HG03442 (cell line): ENCODE results near the gene VANGL2.
A peak's percentile ranks its signal among the peaks of the same experiment; 100 is the strongest.

Experiments
- ATAC-seq: cut with Tn5 transposase; IDR thresholded peaks from one replicate; pipeline ENCODE4 v1.9.1; 2021; ENCODE audit warnings: mild to moderate bottlenecking, moderate library complexity; ENCODE audit not compliant: unreplicated experiment

Gene VANGL2

DNA sequence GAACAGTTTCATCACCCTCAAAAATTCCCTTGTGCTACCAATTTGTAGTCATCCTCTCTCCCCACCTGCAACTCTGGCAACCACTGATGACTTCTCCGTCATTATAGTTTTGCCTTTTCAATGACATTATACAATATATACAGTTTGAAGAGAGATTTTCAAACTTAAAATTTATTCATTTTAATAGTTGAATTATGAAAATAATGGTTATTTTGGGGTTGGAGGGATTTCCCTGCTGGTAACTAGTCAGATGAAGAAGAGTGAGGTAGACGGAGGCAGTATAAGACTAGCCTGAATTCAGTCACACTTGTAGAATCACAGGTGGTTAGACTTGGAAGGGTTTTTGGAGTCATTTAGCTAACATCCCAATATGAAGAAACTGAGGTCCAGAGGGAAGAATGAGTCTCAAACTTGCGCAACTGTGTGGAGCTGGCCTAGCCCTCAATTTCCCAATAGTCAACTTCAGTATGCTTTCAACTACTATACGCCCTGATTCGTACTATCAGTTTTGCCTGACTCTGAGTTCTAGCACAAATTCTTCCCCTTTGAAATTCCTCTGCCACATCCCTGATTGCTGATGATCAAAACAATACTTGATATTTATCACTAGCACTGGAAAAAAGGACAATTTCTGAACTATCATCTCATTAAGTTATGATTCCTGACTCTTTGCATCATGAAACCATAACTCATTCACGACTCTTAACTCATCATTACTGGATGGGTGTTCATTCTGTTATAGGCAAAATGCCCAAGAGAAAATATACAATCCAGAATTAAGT lies 54.2 kb downstream of the VANGL2 start:
- no peak for ATAC-seq

DNA sequence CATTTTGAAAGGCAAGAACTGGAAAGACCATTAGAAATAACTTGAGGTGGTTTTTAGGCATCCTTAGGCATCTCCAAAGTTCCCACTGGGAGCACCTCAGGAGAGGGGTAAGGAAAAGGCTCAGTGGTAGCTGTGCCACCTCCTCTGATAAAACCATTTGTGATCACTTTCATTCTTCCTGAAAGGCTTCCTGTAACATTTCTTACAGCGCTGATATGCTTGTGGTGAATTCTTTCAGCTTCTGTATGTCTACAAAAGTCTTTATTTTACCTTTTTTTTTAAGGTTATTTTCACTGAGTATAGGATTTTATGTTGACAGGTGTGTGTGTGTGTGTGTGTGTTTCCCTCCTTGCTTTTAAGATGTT lies 54.8 kb downstream of the VANGL2 start:
- no peak for ATAC-seq

DNA sequence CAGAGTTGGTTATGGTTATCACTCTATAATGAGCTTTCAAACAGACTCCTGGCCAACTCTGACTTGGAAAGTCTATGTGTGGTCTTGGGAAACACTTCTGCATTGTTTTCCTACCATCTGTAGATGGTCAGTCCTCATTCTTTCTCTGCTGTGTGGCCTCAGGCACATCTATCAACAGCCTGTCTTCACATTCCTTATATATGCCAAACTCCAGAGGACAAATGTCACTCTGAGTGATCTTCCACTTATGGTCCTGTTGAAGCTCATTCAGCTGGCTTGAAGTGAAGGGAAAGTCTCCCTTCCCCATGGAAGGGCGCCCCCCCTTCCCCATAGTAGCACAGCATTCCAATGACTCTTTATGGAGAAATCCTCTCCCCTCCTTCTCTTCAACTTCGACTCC lies 58.7 kb downstream of the VANGL2 start:
- ATAC-seq = no peak

DNA sequence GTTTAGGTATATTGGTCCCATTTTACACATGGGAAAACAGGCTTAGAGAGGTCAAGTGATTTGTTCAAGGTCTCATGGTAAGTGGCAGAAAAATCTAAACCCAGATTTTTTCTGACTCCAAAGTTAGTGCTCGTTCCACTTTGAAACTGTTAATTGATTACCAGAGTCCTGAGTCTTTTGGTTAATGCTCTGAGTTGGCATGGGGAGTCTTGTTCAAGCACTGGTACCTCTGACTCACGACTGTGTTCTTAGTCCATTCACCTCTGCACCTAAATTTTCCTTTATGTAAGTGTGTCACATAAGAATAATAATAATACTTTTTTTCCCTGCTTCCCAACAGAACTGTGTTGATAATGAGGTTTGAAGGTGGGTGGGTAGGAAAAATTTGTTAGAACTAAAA lies 59.3 kb downstream of the VANGL2 start:
- ATAC-seq = no peak

DNA sequence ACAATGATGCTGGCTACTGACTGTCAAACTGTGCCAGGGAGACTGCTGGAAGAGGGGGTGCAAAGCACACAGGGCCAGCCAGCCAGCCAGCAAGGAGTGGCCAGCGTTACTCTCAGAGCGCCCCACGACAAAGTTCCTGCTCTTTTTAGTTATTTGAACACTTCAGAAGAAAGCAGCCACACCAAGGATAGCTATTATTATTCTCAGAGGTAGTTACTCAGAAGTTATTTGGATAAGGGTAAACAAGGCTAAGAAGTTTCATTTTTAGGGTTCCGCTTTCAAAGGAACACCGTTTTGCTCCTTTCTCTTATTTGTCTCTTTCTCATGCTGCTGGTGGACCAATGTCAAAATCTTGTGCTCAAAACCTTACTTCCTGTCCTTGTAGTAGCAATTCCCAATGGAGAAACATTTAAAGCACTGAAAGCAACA lies 59.9 kb downstream of the VANGL2 start:
- no peak for ATAC-seq

DNA sequence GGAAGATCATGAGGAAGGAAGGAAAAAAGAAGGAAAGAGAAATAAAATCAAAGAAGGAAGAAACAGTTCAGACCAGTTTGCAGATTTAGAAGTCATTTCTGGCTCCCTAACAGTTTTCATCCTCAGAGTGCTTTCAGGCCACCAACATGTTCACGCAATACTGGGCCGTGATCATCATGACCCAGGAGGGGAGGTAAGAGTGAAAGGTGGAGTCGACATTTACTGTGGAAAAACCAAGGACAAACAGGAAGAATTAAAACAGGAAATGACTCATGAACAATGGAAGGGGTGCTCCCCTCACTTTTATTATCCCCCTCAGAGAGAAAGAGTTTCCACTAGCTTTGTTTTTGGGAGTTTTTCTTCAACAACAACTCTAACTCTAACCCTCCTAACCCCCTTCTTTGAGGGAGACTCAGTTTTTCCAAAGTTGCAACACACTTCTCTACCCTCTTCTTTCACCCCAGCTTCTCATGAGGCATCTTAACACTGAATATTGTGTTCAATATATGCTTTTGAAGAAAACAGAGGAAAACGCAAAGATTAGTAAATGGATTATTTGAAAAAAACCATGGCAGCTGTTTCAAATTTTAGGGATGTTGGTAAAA lies 60.4 kb downstream of the VANGL2 start:
- no peak for ATAC-seq

DNA sequence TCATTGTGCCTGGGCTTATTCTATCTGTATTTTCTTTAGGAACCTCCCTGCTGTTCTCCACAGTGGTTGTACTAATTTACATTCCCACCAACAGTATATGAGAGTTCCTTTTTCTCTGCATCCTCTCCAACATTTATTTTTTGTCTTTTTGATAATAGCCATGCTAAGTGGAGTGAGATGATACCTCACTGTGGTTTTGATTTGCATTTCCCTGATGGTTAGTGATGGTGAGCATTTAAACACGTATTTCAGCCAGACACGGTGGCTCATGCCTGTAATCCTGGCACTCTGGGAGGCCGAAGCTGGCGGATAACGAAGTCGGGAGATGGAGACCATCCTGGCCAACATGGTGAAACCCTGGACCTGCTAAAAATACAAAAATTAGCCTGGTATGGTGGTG lies 64.8 kb downstream of the VANGL2 start:
- no peak for ATAC-seq

DNA sequence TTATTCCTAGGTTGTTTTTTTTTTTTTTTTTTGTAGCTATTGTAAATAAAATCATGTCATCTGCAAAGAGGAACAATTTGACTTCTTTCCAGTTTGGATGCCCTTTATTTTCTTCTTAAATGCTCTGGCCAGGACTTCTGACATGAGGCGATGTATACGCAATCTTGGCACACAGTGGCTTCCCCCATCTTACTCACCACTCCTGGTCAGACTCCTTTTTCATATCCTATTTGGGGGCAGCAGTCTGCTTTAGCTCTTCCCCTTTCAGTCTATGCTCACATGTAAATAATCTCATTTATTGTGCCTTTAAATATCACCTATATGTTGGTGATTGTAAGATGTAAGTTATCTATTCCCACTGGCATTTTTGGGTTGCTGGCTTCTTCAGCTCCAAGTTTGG lies 66.6 kb downstream of the VANGL2 start:
- ATAC-seq = no peak

DNA sequence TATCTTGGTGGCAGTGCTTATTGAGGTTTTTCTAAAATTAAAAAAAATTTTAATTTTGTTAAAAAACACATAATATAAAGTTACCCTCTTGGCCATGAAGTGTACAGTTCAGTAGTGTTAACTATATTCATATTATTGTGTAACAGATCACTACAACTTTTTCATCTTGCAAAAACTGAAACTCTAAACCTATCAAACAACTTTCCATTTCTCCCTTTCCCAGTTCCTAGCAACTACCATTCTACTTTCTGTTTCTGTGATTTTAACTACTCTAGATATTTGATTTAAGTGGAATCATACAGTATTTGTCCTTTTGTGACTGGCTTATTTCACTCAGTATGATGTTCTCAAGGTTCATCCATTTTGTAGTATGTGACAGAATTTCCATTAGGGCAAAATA lies 67.2 kb downstream of the VANGL2 start:
- no peak for ATAC-seq

DNA sequence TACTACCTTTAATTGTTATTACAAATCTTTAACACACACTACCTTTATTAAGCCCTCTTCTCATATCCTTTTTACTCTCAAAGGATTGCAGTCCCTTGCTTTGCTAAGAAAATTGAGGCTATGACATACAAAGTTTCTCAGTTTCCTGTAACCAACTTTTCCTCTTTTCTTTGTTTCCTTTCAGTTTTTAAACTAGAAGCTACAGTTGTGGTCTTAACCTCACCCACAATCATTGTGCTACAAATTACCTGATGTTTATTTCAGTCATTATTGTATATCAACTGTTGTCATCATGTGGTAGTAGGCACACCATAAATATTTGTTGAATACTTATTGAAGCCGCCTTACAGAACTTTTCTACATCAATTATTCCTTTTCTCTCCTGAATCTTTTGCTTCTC lies 70.9 kb downstream of the VANGL2 start:
- ATAC-seq = no peak

DNA sequence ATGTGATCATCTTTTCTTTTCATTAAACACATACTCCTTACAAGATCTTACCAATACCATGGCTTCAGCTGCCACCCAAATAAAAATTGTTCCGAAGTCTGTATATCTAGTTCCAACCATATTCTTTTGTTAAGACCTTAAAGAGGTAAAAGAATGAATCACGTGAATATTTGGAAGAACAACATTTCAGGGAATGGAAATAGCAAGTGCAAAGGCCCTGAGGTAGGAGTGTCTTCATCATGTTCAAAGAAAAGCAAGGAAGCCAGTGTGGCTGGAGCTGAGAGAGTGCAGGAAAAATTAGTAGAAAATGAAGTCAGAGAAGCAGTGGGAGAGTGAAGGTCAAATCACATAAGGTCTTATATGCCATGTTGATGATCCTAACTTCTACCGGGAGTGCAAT lies 71.7 kb downstream of the VANGL2 start:
- ATAC-seq = no peak

DNA sequence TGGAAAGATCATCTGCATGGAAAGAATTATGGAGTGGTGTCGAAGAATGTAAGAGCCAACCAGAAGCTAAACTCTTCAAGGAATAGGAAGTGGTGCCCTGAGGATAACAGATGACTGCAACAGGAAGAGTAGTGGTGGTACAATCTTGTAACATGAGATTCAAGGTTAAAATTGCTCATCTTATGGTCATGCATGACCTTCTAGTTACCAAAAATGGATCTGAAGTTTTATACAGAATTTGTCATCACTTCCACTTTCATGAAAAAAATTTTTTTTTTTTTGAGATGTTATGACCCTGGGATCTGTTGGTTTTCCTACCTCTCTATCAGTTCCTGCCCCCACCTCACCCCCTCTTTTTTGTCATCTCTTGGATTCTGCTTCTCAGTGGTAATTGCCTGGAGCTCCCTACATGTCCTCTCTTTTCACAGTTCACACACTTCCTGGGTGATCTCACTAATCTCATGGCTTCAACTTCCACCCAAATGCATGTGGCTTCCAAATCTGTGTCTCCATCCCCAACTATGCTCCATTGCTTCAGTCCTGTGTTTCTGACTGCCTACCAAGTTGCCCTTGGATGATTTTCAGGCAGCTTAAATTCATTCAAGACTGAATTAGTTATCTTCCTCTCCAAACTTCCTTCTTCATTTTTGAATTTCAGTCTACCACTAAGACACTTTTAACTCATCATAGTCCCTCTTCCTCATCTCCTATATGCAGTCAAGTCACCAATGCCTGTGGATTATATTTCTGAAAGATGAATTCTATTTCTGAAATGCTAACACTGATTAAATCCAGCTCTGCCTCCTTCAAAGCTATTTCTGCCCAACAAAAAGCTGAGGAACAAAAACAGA lies 74.3 kb downstream of the VANGL2 start:
- peak; percentile 69 for ATAC-seq
